Neuronal stem cell (in vitro differentiated cells): ENCODE data around the gene RNF111.

Source experiments
- DNase-seq: peaks from one replicate; pipeline ENCODE4 v3.0.0-alpha.2; 2013; ENCODE audit warnings: low spot score
- H2AFZ ChIP-seq: one replicate; pipeline ENCODE4 v1.6.1; 2013; ENCODE audit warnings: mild to moderate bottlenecking, low read length, inconsistent platforms
- H2AK5ac ChIP-seq: 2 replicates; pipeline ENCODE4 v1.6.1; 2013; ENCODE audit warnings: low read depth, mild to moderate bottlenecking, inconsistent platforms, low read length, moderate library complexity, mixed read lengths
- H2BK120ac ChIP-seq: 2 replicates; pipeline ENCODE4 v1.6.1; 2013; ENCODE audit warnings: low read depth, mild to moderate bottlenecking, inconsistent platforms, low read length, moderate library complexity, mixed read lengths
- H2BK12ac ChIP-seq: one replicate; pipeline ENCODE4 v1.6.1; 2013; ENCODE audit warnings: low read length, inconsistent platforms
- H2BK15ac ChIP-seq: 2 replicates; pipeline ENCODE4 v1.6.1; 2013; ENCODE audit warnings: mild to moderate bottlenecking, low read length, inconsistent platforms, mixed read lengths
- H2BK5ac ChIP-seq: one replicate; pipeline ENCODE4 v1.6.1; 2013; ENCODE audit warnings: inconsistent platforms, mild to moderate bottlenecking, low read length, moderate library complexity
- H3K14ac ChIP-seq: one replicate; pipeline ENCODE4 v1.6.1; 2013; ENCODE audit warnings: low read length, inconsistent platforms
- H3K18ac ChIP-seq: 2 replicates; pipeline ENCODE4 v1.6.1; 2013; ENCODE audit warnings: low read length, inconsistent platforms
- H3K23ac ChIP-seq: 2 replicates; pipeline ENCODE4 v1.6.1; 2013; ENCODE audit warnings: low read depth, mild to moderate bottlenecking, mixed read lengths, low read length, inconsistent platforms; ENCODE audit not compliant: poor library complexity
- H3K27ac ChIP-seq: replicated peaks from 3 replicates; pipeline ENCODE4 v1.5.1; 2013; ENCODE audit warnings: low read length, inconsistent platforms
- H3K27me3 ChIP-seq, 3 experiments: 2 replicates each; pipeline ENCODE4 v1.6.1; 2013; ENCODE audit warnings: low read length in 3 of 3, mild to moderate bottlenecking in 2 of 3, inconsistent platforms in 1 of 3, low read depth in 1 of 3, mixed read lengths in 1 of 3, moderate library complexity in 1 of 3; ENCODE audit not compliant: control insufficient read depth in 3 of 3, insufficient read depth in 3 of 3
- H3K36me3 ChIP-seq, 2 donors: replicated peaks in 1 of 2; 2 replicates each; pipeline ENCODE4 v1.6.1; 2013; ENCODE audit warnings: low read length in 2 of 2; ENCODE audit not compliant: control insufficient read depth in 2 of 2, insufficient read depth in 2 of 2
- H3K4ac ChIP-seq: 2 replicates; pipeline ENCODE4 v1.6.1; 2013; ENCODE audit warnings: inconsistent platforms, mild to moderate bottlenecking, low read length, moderate library complexity
- H3K4me1 ChIP-seq, 2 donors: 1 replicate in 1 of 2; 2 replicates in 1 of 2; pipeline ENCODE4 v1.6.1; 2013; ENCODE audit warnings: low read length in 2 of 2, low read depth in 1 of 2; ENCODE audit not compliant: control insufficient read depth in 2 of 2, insufficient read depth in 1 of 2
- H3K4me2 ChIP-seq: one replicate; pipeline ENCODE4 v1.6.1; 2013; ENCODE audit warnings: mild to moderate bottlenecking, low read length, inconsistent platforms; ENCODE audit not compliant: insufficient read depth, poor library complexity, severe bottlenecking
- H3K4me3 ChIP-seq, 2 donors: 2 replicates each; pipeline ENCODE4 v1.5.1; 2013; ENCODE audit warnings: low read length in 2 of 2, mild to moderate bottlenecking in 2 of 2, inconsistent platforms in 1 of 2, moderate library complexity in 1 of 2
- H3K79me1 ChIP-seq: one replicate; pipeline ENCODE4 v1.6.1; 2013; ENCODE audit warnings: low read depth, mild to moderate bottlenecking, inconsistent platforms, low read length, moderate library complexity
- H3K9ac ChIP-seq: one replicate; pipeline ENCODE4 v1.6.1; 2013; ENCODE audit warnings: mild to moderate bottlenecking, low read depth, low read length, inconsistent platforms; ENCODE audit not compliant: poor library complexity
- H3K9me3 ChIP-seq, 2 donors: replicated peaks in 1 of 2; 2 replicates each; pipeline versions ENCODE3 to v1.6.1; 2013; ENCODE audit warnings: low read length in 2 of 2, mild to moderate bottlenecking in 2 of 2, inconsistent platforms in 1 of 2, low read depth in 1 of 2, mixed read lengths in 1 of 2, moderate library complexity in 1 of 2; ENCODE audit not compliant: control insufficient read depth in 2 of 2, insufficient read depth in 1 of 2
- H4K8ac ChIP-seq: one replicate; pipeline ENCODE4 v1.6.1; 2013; ENCODE audit warnings: low read depth, mild to moderate bottlenecking, inconsistent platforms, low read length, moderate library complexity
- H4K91ac ChIP-seq: one replicate; pipeline ENCODE4 v1.6.1; 2013; ENCODE audit warnings: low read length, low read depth, mild to moderate bottlenecking, inconsistent platforms; ENCODE audit not compliant: poor library complexity
- WGBS, 2 donors: extraction: QIAGEN DNeasy Blood & Tissue Kit; methylation state at CpG; one replicate each; pipeline ENCODE4 v1.1.7; 2013; ENCODE audit warnings: missing lambda C conversion rate in 2 of 2, mixed read lengths in 1 of 2; ENCODE audit not compliant: insufficient read length in 2 of 2, insufficient replicate concordance in 1 of 2; ENCODE audit errors: extremely low coverage in 2 of 2; 5-methylcytosine and 5-hydroxymethylcytosine counted together

Gene RNF111

DNA sequence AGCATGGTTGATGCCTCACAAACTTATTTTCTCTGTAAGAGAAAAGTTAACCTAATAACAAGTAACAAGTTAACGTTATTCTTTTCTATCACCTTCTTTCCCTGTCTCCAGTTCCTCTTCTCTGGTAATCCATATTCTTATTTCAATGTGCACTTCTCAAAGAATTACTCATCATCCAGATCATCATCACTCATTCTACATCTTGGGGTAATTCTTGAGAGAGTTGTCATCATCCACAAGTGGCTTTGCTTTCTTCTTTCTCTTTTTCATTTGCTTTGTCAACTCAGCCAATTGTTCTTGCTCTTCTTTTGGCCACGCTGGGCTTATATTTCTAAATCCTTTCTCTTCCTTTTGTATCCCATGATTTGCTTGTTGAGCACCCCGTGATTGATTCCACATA, 20.8 kb upstream of the RNF111 start:
- H3K14ac ChIP-seq: no peak overlapping the region
- H3K23ac ChIP-seq: no peak overlapping the region
- H3K9ac ChIP-seq: no peak overlapping the region
- no peak for DNase-seq
- no peak overlapping the region for H2BK120ac ChIP-seq
- H3K4me1 ChIP-seq: no peaks in the 10 kb centered on the region
- H2BK5ac ChIP-seq: no peak overlapping the region
- H4K91ac ChIP-seq: no peak overlapping the region
- no peak overlapping the region for H2BK12ac ChIP-seq
- H2AK5ac ChIP-seq: no peak overlapping the region
- H2AFZ ChIP-seq: no peak overlapping the region
- H3K79me1 ChIP-seq: no peaks in the 10 kb centered on the region
- no peak overlapping the region for H2BK15ac ChIP-seq
- no peak overlapping the region for H4K8ac ChIP-seq
- H3K27ac ChIP-seq: no peak overlapping the region
- no peak overlapping the region for H3K4me3 ChIP-seq
- WGBS, 2 donors: no CpG with 5 or more reads among the region's 3 CpGs
- no peak overlapping the region for H3K18ac ChIP-seq
- H3K4ac ChIP-seq: no peak overlapping the region
- no peaks in the 10 kb centered on the region for H3K9me3 ChIP-seq
- H3K27me3 ChIP-seq: no peaks in the 10 kb centered on the region
- H3K36me3 ChIP-seq: no peaks in the 10 kb centered on the region
- no peak overlapping the region for H3K4me2 ChIP-seq

DNA sequence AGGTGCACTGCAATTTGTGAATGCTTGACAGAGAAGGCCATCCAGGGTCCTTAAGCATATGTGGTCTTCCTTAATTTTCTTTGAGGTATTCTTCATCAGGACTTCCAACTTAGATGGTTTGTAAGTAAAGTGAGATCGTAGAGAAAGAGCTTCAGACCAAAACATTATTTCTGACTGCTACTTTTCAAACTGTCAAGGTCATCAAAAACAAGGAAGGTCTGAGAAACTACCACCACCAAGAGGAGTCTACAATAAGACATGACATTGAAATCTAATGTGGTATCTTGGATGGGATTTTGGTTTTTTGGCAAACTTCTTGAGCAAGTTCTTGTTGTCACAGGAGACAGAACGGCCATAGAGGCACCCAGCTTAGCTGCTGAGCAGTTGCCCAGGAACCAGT, 20.0 kb upstream of the RNF111 start:
- Histone ChIP-seq H3K36me3 (no peaks in the 10 kb centered on the region), H4K8ac (no peak overlapping the region), H4K91ac (no peak overlapping the region), H3K14ac (no peak overlapping the region), H2AK5ac (no peak overlapping the region), H3K9me3 (no peaks in the 10 kb centered on the region), H3K79me1 (no peaks in the 10 kb centered on the region), H3K4me3 (no peak overlapping the region), H3K18ac (no peak overlapping the region), H2BK5ac (no peak overlapping the region), H3K27ac (no peak overlapping the region), H2AFZ (no peak overlapping the region), H3K4ac (no peak overlapping the region), H3K9ac (no peak overlapping the region), H3K27me3 (no peaks in the 10 kb centered on the region), H3K23ac (no peak overlapping the region), H3K4me2 (no peak overlapping the region), H3K4me1 (no peaks in the 10 kb centered on the region), H2BK12ac (no peak overlapping the region), H2BK120ac (no peak overlapping the region), H2BK15ac (no peak overlapping the region)
- WGBS, 2 donors: no CpG with 5 or more reads among the region's 2 CpGs
- no peak for DNase-seq

DNA sequence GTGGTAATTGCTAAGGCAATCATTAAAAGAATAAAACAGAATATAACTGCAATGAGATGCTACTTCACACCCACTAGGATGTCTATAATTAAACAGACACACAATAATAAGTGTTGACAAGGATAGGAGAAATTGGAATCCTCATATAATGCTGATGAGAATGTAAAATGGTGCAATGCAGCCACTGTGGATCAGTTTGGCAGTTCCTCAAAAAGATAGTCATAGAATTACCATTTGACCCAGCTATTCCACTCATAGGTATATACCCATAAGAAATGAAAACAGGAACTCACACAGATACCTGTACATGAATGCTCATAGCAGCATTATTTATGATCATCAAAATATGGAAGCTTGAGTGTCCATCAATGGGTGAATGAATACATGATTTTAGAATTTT, 9.6 kb upstream of the RNF111 start:
- Histone ChIP-seq H3K36me3 (no peaks in the 10 kb centered on the region), H3K27me3 (no peaks in the 10 kb centered on the region), H4K8ac (no peak overlapping the region), H3K79me1 (no peaks in the 10 kb centered on the region), H2BK120ac (no peak overlapping the region), H3K14ac (no peak overlapping the region), H3K4me2 (no peak overlapping the region), H3K9ac (no peak overlapping the region), H4K91ac (no peak overlapping the region), H2AFZ (no peak overlapping the region), H3K18ac (no peak overlapping the region), H2BK5ac (no peak overlapping the region), H3K27ac (no peak overlapping the region), H2BK12ac (no peak overlapping the region), H3K4me1 (no peaks in the 10 kb centered on the region), H3K4ac (no peak overlapping the region), H3K4me3 (no peak overlapping the region), H2AK5ac (no peak overlapping the region), H2BK15ac (no peak overlapping the region), H3K23ac (no peak overlapping the region), H3K9me3 (no peaks in the 10 kb centered on the region)
- DNase-seq: no peak

DNA sequence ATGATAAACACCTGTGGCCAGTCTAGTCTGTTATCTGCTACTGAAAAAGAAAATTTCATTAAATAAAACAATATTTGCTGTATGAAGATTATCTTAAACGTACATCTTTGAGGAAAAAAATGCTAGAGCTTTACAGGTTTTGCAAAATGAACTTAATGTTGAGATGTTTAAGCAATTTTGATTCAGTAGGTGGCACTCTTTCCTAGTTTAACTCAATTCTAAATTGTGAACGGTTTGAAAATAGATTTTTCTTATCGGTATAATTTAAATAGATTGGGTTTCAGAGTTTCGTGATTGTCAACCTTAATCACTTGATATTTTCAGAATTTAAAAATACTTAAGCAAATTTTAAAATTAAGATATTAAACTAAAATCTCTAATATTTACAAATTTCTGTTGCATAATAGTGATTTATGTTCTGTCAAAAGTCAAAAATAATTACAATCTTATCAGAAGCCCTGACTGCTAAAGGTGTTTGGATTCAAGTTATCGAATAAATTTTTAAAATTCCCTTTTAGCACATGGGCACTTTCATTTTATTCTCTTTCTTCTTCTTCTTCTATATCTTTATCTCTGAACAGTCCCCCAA, 7.0 kb upstream of the RNF111 start:
- no peak overlapping the region for H3K9ac ChIP-seq
- no peak overlapping the region for H3K4me3 ChIP-seq
- no peaks in the 10 kb centered on the region for H3K36me3 ChIP-seq
- DNase-seq: no peak
- H3K4me2 ChIP-seq: no peak overlapping the region
- H2AK5ac ChIP-seq: no peak overlapping the region
- no peak overlapping the region for H2BK12ac ChIP-seq
- H2BK120ac ChIP-seq: no peak overlapping the region
- H4K91ac ChIP-seq: no peak overlapping the region
- no peak overlapping the region for H3K14ac ChIP-seq
- no peaks in the 10 kb centered on the region for H3K27me3 ChIP-seq
- WGBS, 2 donors: no CpG with 5 or more reads among the region's 5 CpGs
- no peak overlapping the region for H3K27ac ChIP-seq
- no peak overlapping the region for H3K4ac ChIP-seq
- no peak overlapping the region for H2AFZ ChIP-seq
- no peak overlapping the region for H3K18ac ChIP-seq
- no peak overlapping the region for H2BK5ac ChIP-seq
- no peaks in the 10 kb centered on the region for H3K9me3 ChIP-seq
- H4K8ac ChIP-seq: no peak overlapping the region
- H3K23ac ChIP-seq: no peak overlapping the region
- no peaks in the 10 kb centered on the region for H3K79me1 ChIP-seq
- H3K4me1 ChIP-seq: no peaks in the 10 kb centered on the region
- no peak overlapping the region for H2BK15ac ChIP-seq
